MCF 10A (cell line): ENCODE results near the gene ASB1. TPM values are rescaled to one million over a fixed set of nuclear protein-coding genes. Genes with fewer than 3 reads are reported as not detected.

ENCODE experiments used
- BruUV-seq: library from RNA; stranded (reverse); fragments of 400-500 nt; replicated peaks from 2 replicates; lab custom pipeline; 2021; lab: Mats Ljungman, UMichigan
- CTCF ChIA-PET: fragments of 300-600 bp; sonication (Branson Sonifier 250); formaldehyde crosslinking; extraction: SDS; loops from one replicate; lab custom pipeline; 2021; ENCODE audit warnings: antibody characterized with exemption, inconsistent platforms; lab: Yijun Ruan, JAX
- POLR2A ChIA-PET: fragments of 300-600, 350-650 bp; sonication (Branson Sonifier 250); formaldehyde crosslinking; extraction: SDS; loops from one replicate; lab custom pipeline; 2020; ENCODE audit warnings: antibody characterized with exemption, inconsistent platforms; lab: Yijun Ruan, JAX
- DNase-seq: peaks from one replicate; pipeline ENCODE4 v3.0.0-alpha.2; 2018; ENCODE audit not compliant: unreplicated experiment
- H3K27ac Mint-ChIP-seq: one replicate; pipeline ENCODE4 v1.8.0; 2022; ENCODE audit warnings: mild to moderate bottlenecking, low read depth, mixed read lengths; ENCODE audit not compliant: unreplicated experiment
- H3K27me3 Mint-ChIP-seq: one replicate; pipeline ENCODE4 v1.8.0; 2022; ENCODE audit warnings: mixed read lengths; ENCODE audit not compliant: insufficient read depth, unreplicated experiment
- H3K36me3 Mint-ChIP-seq: one replicate; pipeline ENCODE4 v1.8.0; 2022; ENCODE audit warnings: mild to moderate bottlenecking, moderate library complexity, mixed read lengths; ENCODE audit not compliant: insufficient read depth, unreplicated experiment
- H3K4me1 Mint-ChIP-seq: one replicate; pipeline ENCODE4 v1.8.0; 2022; ENCODE audit warnings: mixed read lengths; ENCODE audit not compliant: insufficient read depth, unreplicated experiment
- H3K4me3 Mint-ChIP-seq: one replicate; pipeline ENCODE4 v1.8.0; 2022; ENCODE audit warnings: mild to moderate bottlenecking, moderate library complexity, mixed read lengths; ENCODE audit not compliant: unreplicated experiment
- H3K9me3 Mint-ChIP-seq: one replicate; pipeline ENCODE4 v1.8.0; 2022; ENCODE audit warnings: mixed read lengths; ENCODE audit not compliant: unreplicated experiment
- CTCF ChIP-seq: fragments of 200-600 bp; IDR thresholded peaks from one replicate; pipeline ENCODE4 v1.8.0; 2022; ENCODE audit warnings: antibody characterized with exemption, mild to moderate bottlenecking; ENCODE audit not compliant: unreplicated experiment
- intact Hi-C: fragments of 100-400 bp; cut with micrococcal nuclease; formaldehyde crosslinking; loops from 2 replicates; pipeline ENCODE4 v1.14.1; 2022
- total RNA-seq: library from RNA; stranded (reverse); gene quantifications from 2 replicates; pipeline ENCODE4 v1.2.3, GENCODE V29; 2022

Gene ASB1
- total RNA-seq, 1 experiment from 2014 or later: 104 TPM

- DNase-seq: no peak
- no peaks in the 10 kb centered on the region for H3K27me3 Mint-ChIP-seq
- POLR2A ChIA-PET: interaction anchor here (0.6 kb wide), 1 partner anchor 94 kb away, joined by 3 read pairs; no protein-coding TSS in a partner anchor
- no TSS peak for BruUV-seq
- CTCF ChIA-PET: interaction anchor here (0.6 to 1.2 kb wide), 3 partner anchors 64 to 1987 kb away, joined by 3 read pairs; no protein-coding TSS in a partner anchor
- H3K4me1 Mint-ChIP-seq: no peaks in the 10 kb centered on the region
- intact Hi-C loops: loop anchor here (5.0 kb wide), 1 partner anchor 107 kb away; no protein-coding TSS in a partner anchor
- TF ChIP-seq CTCF: no peak
- no peaks in the 10 kb centered on the region for H3K9me3 Mint-ChIP-seq
- H3K27ac Mint-ChIP-seq: no peak overlapping the region
- H3K4me3 Mint-ChIP-seq: no peak overlapping the region
- no peaks in the 10 kb centered on the region for H3K36me3 Mint-ChIP-seq
These were observed 37.7 kb downstream of the ASB1 start for GRCh38 chr2:238464389-238464788.

DNA sequence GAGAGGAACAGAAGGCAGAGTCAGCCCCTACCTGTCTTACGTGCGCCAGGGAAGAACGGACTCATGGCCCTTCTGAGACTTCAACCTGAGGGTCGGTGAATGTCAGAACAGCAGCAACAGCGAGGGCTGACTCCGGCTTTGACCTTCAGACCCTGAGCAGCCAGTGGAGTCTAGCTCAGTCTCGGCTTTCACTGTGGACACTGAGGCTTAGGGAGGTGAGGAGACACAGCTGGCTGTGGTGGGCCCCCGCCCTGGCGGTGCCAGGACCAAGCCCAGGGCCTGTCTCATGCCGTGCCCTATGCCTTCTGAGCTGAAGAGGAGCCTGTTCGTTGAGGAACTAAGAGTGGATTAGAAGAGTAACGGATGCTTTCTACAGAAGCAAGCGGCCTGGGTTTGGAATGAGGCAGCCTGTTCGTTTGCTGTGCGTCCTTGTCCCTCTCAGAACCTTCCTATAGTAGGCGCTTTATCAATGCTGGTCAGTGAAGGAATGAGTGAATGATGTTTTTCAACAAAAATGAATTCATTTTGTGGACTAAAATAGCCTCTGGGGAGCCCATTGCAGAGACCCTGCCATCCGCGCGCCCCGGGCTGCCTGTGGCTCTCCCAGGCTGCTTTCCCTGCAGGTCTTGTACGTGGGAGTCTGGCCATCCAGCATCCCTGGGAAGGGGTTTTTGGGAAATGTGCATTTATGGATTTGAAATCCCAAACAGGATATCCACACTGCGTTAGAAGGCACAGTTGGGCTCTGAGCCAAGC is 38.9 kb downstream of the ASB1 start:
- ChIA-PET POLR2A (no interaction called here), CTCF (interaction anchor here (0.7 to 1.5 kb wide), 2 partner anchors 28 to 306 kb away, joined by 3 to 4 read pairs; no protein-coding TSS in a partner anchor)
- no peaks in the 10 kb centered on the region for H3K9me3 Mint-ChIP-seq
- no peak overlapping the region for H3K27ac Mint-ChIP-seq
- intact Hi-C loops: no loop called here
- no peak for TF ChIP-seq CTCF
- H3K36me3 Mint-ChIP-seq: no peaks in the 10 kb centered on the region
- no peak overlapping the region for H3K4me3 Mint-ChIP-seq
- H3K4me1 Mint-ChIP-seq: no peaks in the 10 kb centered on the region
- DNase-seq: no peak
- no peaks in the 10 kb centered on the region for H3K27me3 Mint-ChIP-seq
- BruUV-seq: no TSS peak

DNA sequence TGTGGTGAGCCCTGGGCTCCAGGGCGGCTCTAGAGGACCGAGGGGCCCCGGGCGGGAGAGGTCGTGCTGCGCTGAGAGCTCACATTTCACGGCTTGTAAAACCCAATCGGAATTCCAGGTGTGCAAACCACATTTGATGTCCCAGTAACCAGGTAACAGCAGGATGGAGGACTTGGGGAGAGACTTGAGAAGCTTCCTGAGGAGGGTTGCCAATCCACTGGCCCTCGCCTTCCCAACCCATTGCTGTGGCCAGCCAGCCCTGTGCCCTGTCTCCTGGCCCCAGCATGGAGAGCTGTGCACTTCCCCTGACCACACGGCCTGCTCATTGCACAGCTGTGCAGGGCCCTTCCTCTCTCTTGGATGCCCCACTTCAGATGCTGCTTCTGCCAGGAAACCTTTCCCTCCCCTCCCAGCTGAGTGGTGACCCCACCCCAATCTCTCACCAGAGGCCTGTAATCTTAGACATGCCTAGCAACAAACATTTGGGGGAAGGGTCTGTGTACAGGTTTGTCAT is 39.6 kb downstream of the ASB1 start:
- no peak overlapping the region for H3K27ac Mint-ChIP-seq
- BruUV-seq: no TSS peak
- no peak overlapping the region for H3K4me3 Mint-ChIP-seq
- DNase-seq: no peak
- CTCF ChIA-PET: interaction anchor here (0.6 to 1.5 kb wide), 4 partner anchors 27 to 305 kb away, joined by 3 to 4 read pairs (median 3); no protein-coding TSS in a partner anchor
- POLR2A ChIA-PET: no interaction called here
- H3K27me3 Mint-ChIP-seq: no peaks in the 10 kb centered on the region
- intact Hi-C loops: no loop called here
- no peak for TF ChIP-seq CTCF
- no peaks in the 10 kb centered on the region for H3K4me1 Mint-ChIP-seq
- H3K9me3 Mint-ChIP-seq: no peaks in the 10 kb centered on the region
- no peaks in the 10 kb centered on the region for H3K36me3 Mint-ChIP-seq

- no peaks in the 10 kb centered on the region for H3K27me3 Mint-ChIP-seq
- TF ChIP-seq CTCF: no peak
- BruUV-seq: no TSS peak
- no peak for DNase-seq
- no peak overlapping the region for H3K27ac Mint-ChIP-seq
- intact Hi-C loops: no loop called here
- no peaks in the 10 kb centered on the region for H3K36me3 Mint-ChIP-seq
- no peaks in the 10 kb centered on the region for H3K9me3 Mint-ChIP-seq
- ChIA-PET POLR2A (interaction anchor here (1.3 kb wide), 1 partner anchor 37 kb away, joined by 3 read pairs; no protein-coding TSS in a partner anchor), CTCF (interaction anchor here (1.0 to 1.5 kb wide), 2 partner anchors 27 to 30 kb away, joined by 3 to 4 read pairs; no protein-coding TSS in a partner anchor)
- H3K4me1 Mint-ChIP-seq: no peaks in the 10 kb centered on the region
- H3K4me3 Mint-ChIP-seq: no peak overlapping the region
These were observed 40.3 kb downstream of the ASB1 start for GRCh38 chr2:238467062-238467461.
